ENCODE measurements around the gene MSRB1. TPM values are rescaled to one million over a fixed set of nuclear protein-coding genes. Genes with fewer than 3 reads are reported as not detected.

The MSRB1 gene
- total and polyA plus RNA-seq, 5 donors from 2014 or later, result 8.3 to 50.9 (median 27.8) TPM

Other genes with a start within 250 kb of the MSRB1 start
- 222 TPM for gene MAPK8IP3, start 237.0 kb downstream of the MSRB1 start, total RNA-seq
- gene MAPK8IP3, start 237.0 kb downstream of the MSRB1 start, polyA plus RNA-seq, result 1 to 10 TPM in 3 of 4 donors, under 1 TPM in 1; 0.79 to 2.2 (median 1.2) TPM
- 45.1 TPM for gene NME3, start 171.7 kb downstream of the MSRB1 start, total RNA-seq
- gene NME3, start 171.7 kb downstream of the MSRB1 start, polyA plus RNA-seq, result 100 to 1,000 TPM in 1 of 4 donors, 10 to 100 TPM in 3; 63.8 to 101 (median 75.0) TPM
- 19.0 TPM for gene EME2, start 170.4 kb downstream of the MSRB1 start, total RNA-seq
- 1 to 10 TPM in 1 of 4 donors, under 1 TPM in 3; 0.57 to 1.1 (median 0.64) TPM for gene EME2, start 170.4 kb downstream of the MSRB1 start, polyA plus RNA-seq
- 46.5 TPM for gene MRPS34, start 170.1 kb downstream of the MSRB1 start, total RNA-seq
- gene MRPS34, start 170.1 kb downstream of the MSRB1 start, polyA plus RNA-seq, result 100 to 1,000 TPM; 143 to 176 (median 155) TPM
- gene SPSB3, start 160.6 kb downstream of the MSRB1 start, total RNA-seq, result 85.2 TPM
- 10 to 100 TPM; 61.1 to 72.3 (median 70.8) TPM for gene SPSB3, start 160.6 kb downstream of the MSRB1 start, polyA plus RNA-seq
- 41.6 TPM for gene NUBP2, start 160.2 kb downstream of the MSRB1 start, total RNA-seq
- 100 to 1,000 TPM in 1 of 4 donors, 10 to 100 TPM in 3; 88.8 to 104 (median 96.6) TPM for gene NUBP2, start 160.2 kb downstream of the MSRB1 start, polyA plus RNA-seq
- gene IGFALS, start 149.5 kb downstream of the MSRB1 start, total RNA-seq, result 0.84 TPM
- under 1 TPM in 1 of 4 donors, not detected in 3; 0.24 TPM for gene IGFALS, start 149.5 kb downstream of the MSRB1 start, polyA plus RNA-seq
- gene HAGH, start 116.4 kb downstream of the MSRB1 start, total RNA-seq, result 36.1 TPM
- 10 to 100 TPM; 42.1 to 69.1 (median 48.9) TPM for gene HAGH, start 116.4 kb downstream of the MSRB1 start, polyA plus RNA-seq
- 4.5 TPM for gene FAHD1, start 116.0 kb downstream of the MSRB1 start, total RNA-seq
- gene FAHD1, start 116.0 kb downstream of the MSRB1 start, polyA plus RNA-seq, result 10 to 100 TPM; 16.3 to 25.8 (median 22.4) TPM
- not detected for gene MEIOB, start 71.0 kb downstream of the MSRB1 start, total RNA-seq
- not detected for gene MEIOB, start 71.0 kb downstream of the MSRB1 start, polyA plus RNA-seq
- gene HS3ST6, start 24.8 kb downstream of the MSRB1 start, total RNA-seq, result not detected
- not detected for gene HS3ST6, start 24.8 kb downstream of the MSRB1 start, polyA plus RNA-seq
- gene RPL3L, start 11.5 kb upstream of the MSRB1 start, total RNA-seq, result not detected
- gene RPL3L, start 11.5 kb upstream of the MSRB1 start, polyA plus RNA-seq, result not detected
- 65.1 TPM for gene NDUFB10, start 16.3 kb upstream of the MSRB1 start, total RNA-seq
- 100 to 1,000 TPM; 192 to 288 (median 204) TPM for gene NDUFB10, start 16.3 kb upstream of the MSRB1 start, polyA plus RNA-seq
- gene RPS2, start 21.6 kb upstream of the MSRB1 start, total RNA-seq, result 2,223 TPM
- gene RPS2, start 21.6 kb upstream of the MSRB1 start, polyA plus RNA-seq, result 1,000 to 10,000 TPM; 4,615 to 6,441 (median 5,598) TPM
- gene RNF151, start 23.7 kb upstream of the MSRB1 start, total RNA-seq, result not detected
- not detected for gene RNF151, start 23.7 kb upstream of the MSRB1 start, polyA plus RNA-seq
- gene TBL3, start 28.9 kb upstream of the MSRB1 start, total RNA-seq, result 25.3 TPM
- gene TBL3, start 28.9 kb upstream of the MSRB1 start, polyA plus RNA-seq, result 10 to 100 TPM; 48.0 to 60.0 (median 53.9) TPM
- gene NOXO1, start 38.3 kb upstream of the MSRB1 start, total RNA-seq, result 0.47 TPM
- under 1 TPM in 2 of 4 donors, not detected in 2; 0.16 to 0.35 TPM for gene NOXO1, start 38.3 kb upstream of the MSRB1 start, polyA plus RNA-seq
- gene GFER, start 41.0 kb upstream of the MSRB1 start, total RNA-seq, result 18.4 TPM
- 10 to 100 TPM; 30.5 to 45.5 (median 36.5) TPM for gene GFER, start 41.0 kb upstream of the MSRB1 start, polyA plus RNA-seq
- gene SYNGR3, start 46.8 kb upstream of the MSRB1 start, total RNA-seq, result 3.2 TPM
- 1 to 10 TPM in 2 of 4 donors, under 1 TPM in 1, not detected in 1; 0.82 to 1.8 (median 1.1) TPM for gene SYNGR3, start 46.8 kb upstream of the MSRB1 start, polyA plus RNA-seq
- 48.2 TPM for gene ZNF598, start 66.6 kb upstream of the MSRB1 start, total RNA-seq
- gene ZNF598, start 66.6 kb upstream of the MSRB1 start, polyA plus RNA-seq, result 1 to 10 TPM; 1.8 to 3.1 (median 2.9) TPM
- not detected for gene NPW, start 76.6 kb upstream of the MSRB1 start, total RNA-seq
- gene NPW, start 76.6 kb upstream of the MSRB1 start, polyA plus RNA-seq, result not detected
- gene NHERF2, start 83.7 kb upstream of the MSRB1 start, total RNA-seq, result 1.5 TPM
- gene NHERF2, start 83.7 kb upstream of the MSRB1 start, polyA plus RNA-seq, result under 1 TPM; 0.09 to 0.86 (median 0.21) TPM
- gene NTHL1, start 104.6 kb upstream of the MSRB1 start, total RNA-seq, result 15.0 TPM
- 10 to 100 TPM; 24.7 to 52.7 (median 38.4) TPM for gene NTHL1, start 104.6 kb upstream of the MSRB1 start, polyA plus RNA-seq
- gene TSC2, start 104.8 kb upstream of the MSRB1 start, total RNA-seq, result 133 TPM
- 10 to 100 TPM; 22.7 to 26.6 (median 26.4) TPM for gene TSC2, start 104.8 kb upstream of the MSRB1 start, polyA plus RNA-seq
- gene PKD1, start 192.7 kb upstream of the MSRB1 start, total RNA-seq, result 86.1 TPM
- gene PKD1, start 192.7 kb upstream of the MSRB1 start, polyA plus RNA-seq, result 1 to 10 TPM; 1.4 to 4.4 (median 2.6) TPM
- not detected for gene RAB26, start 205.4 kb upstream of the MSRB1 start, total RNA-seq
- gene RAB26, start 205.4 kb upstream of the MSRB1 start, polyA plus RNA-seq, result 1 to 10 TPM in 2 of 4 donors, under 1 TPM in 2; 0.38 to 1.2 (median 0.93) TPM
- 33.4 TPM for gene TRAF7, start 212.6 kb upstream of the MSRB1 start, total RNA-seq
- gene TRAF7, start 212.6 kb upstream of the MSRB1 start, polyA plus RNA-seq, result 1 to 10 TPM; 4.0 to 7.3 (median 4.8) TPM

Data from CD4-positive, CD25-positive, alpha-beta regulatory T cell (primary cell).